OCI-LY7 (cell line): ENCODE results near the gene GIT2. TPM values are rescaled to one million over a fixed set of nuclear protein-coding genes. Genes with fewer than 3 reads are reported as not detected.

Experiments used
- BruUV-seq: library from RNA; stranded (reverse); fragments of 400-500 nt; replicated peaks from 2 replicates; lab custom pipeline; 2021; lab: Mats Ljungman, UMichigan
- CTCF ChIA-PET: fragments of 300-600 bp; sonication (Branson Sonifier 250); formaldehyde crosslinking; loops from one replicate; lab custom pipeline; 2022; ENCODE audit warnings: antibody characterized with exemption; ENCODE audit not compliant: unreplicated experiment; lab: Charles Lee
- POLR2A ChIA-PET: fragments of 300-600 bp; sonication (Branson Sonifier 250); formaldehyde crosslinking; loops from one replicate; lab custom pipeline; 2022; ENCODE audit warnings: antibody characterized with exemption; lab: Charles Lee
- DNase-seq: peaks from one replicate; pipeline ENCODE4 v3.0.0-alpha.2; 2015; ENCODE audit warnings: low spot score
- H2AFZ ChIP-seq: fragments of 200-600 bp; sonication (generic), shearing (Covaris generic); 2 replicates; pipeline ENCODE4 v1.6.1; 2014; ENCODE audit warnings: mild to moderate bottlenecking, antibody characterized with exemption, low read length, moderate library complexity
- H3K27ac ChIP-seq: fragments of 200-600 bp; sonication (generic); 2 replicates; pipeline ENCODE4 v1.5.1; 2014; ENCODE audit warnings: mixed run types, low read depth, mild to moderate bottlenecking, moderate library complexity, low read length, inconsistent platforms; ENCODE audit not compliant: poor library complexity, severe bottlenecking
- H3K36me3 ChIP-seq: fragments of 200-600 bp; sonication (generic); 2 replicates; pipeline ENCODE4 v1.6.1; 2014; ENCODE audit warnings: mild to moderate bottlenecking, antibody characterized with exemption, low read length, moderate library complexity, mixed read lengths; ENCODE audit not compliant: insufficient read depth
- H3K4me1 ChIP-seq: fragments of 200-600 bp; sonication (generic); 2 replicates; pipeline ENCODE4 v1.5.1; 2014; ENCODE audit warnings: mild to moderate bottlenecking, low read length; ENCODE audit not compliant: insufficient read depth, poor library complexity, severe bottlenecking
- H3K4me2 ChIP-seq: fragments of 200-600 bp; sonication (generic); 2 replicates; pipeline ENCODE4 v1.6.1; 2014; ENCODE audit warnings: mild to moderate bottlenecking, low read length
- H3K4me3 ChIP-seq: fragments of 200-600 bp; sonication (generic); 2 replicates; pipeline ENCODE4 v1.5.1; 2014; ENCODE audit warnings: mild to moderate bottlenecking, low read depth, low read length; ENCODE audit not compliant: poor library complexity, severe bottlenecking
- H3K79me2 ChIP-seq: fragments of 200-600 bp; sonication (generic); 2 replicates; pipeline ENCODE4 v1.6.1; 2016; ENCODE audit warnings: low read depth, mild to moderate bottlenecking, low read length, moderate library complexity, mixed read lengths; ENCODE audit not compliant: insufficient read depth
- H3K9me2 ChIP-seq: fragments of 200-600 bp; sonication (generic); 2 replicates; pipeline ENCODE4 v1.6.1; 2016; ENCODE audit warnings: mild to moderate bottlenecking, low read length, mixed read lengths; ENCODE audit not compliant: insufficient read depth
- H3K9me3 ChIP-seq: fragments of 200-600 bp; sonication (generic); 2 replicates; pipeline ENCODE4 v1.6.1; 2014; ENCODE audit warnings: mild to moderate bottlenecking, mixed run types, low read length, mixed read lengths
- H4K20me1 ChIP-seq: fragments of 200-600 bp; sonication (generic); 2 replicates; pipeline ENCODE4 v1.6.1; 2014; ENCODE audit warnings: mild to moderate bottlenecking, antibody characterized with exemption, low read length, moderate library complexity, mixed read lengths; ENCODE audit not compliant: insufficient read depth
- EZH2phosphoT487 ChIP-seq: fragments of 200-600 bp; sonication (generic); IDR thresholded peaks from 2 replicates; pipeline ENCODE4 v1.6.1; 2018; ENCODE audit warnings: low read depth, borderline replicate concordance, mild to moderate bottlenecking, mixed run types, antibody characterized with exemption, low read length, moderate library complexity, mixed read lengths
- intact Hi-C: fragments of 100-400 bp; cut with micrococcal nuclease; formaldehyde crosslinking; loops from one replicate; pipeline ENCODE4 v1.10.0; 2022; ENCODE audit not compliant: unreplicated experiment
- total RNA-seq, 2 experiments: library from RNA; depleted of rRNA in 1 of 2; stranded (reverse); fragments of >200 nt in 1 of 2; shearing (Covaris generic) in 1 of 2; gene quantifications; 2 replicates each; pipeline ENCODE4 v1.2.3, GENCODE V29; 2014 to 2022
- TF ChIP-seq, protein P1 (sequence below): fragments of 200-600 bp; sonication (generic); conservative IDR thresholded peaks from 2 replicates; pipeline ENCODE4 v1.5.1; 2014; ENCODE audit warnings: mild to moderate bottlenecking, antibody characterized with exemption, low read length, moderate library complexity, mixed read lengths

The GIT2 gene
- total RNA-seq, 2 experiments from 2014 or later = 57.1 to 123 TPM

DNA sequence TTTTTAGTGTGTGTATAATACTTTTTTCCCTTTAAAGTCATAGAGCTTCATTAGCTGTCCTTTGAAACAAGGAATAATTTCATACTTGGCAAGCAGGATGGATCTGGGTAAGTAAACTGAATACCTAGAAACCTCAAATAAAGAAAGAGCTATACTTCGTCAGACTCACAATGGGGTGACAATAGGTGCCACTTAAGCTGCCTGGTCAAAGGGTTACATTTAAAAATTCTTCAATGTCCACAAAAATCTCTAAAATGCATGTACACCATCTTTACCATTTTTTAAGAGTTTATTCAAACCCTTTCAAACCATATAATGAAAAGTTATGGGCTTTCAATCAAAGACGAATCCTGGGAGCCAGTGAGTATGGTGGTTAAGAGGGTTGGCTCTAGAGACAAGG lies 3.1 kb downstream of the GIT2 start:
- Histone ChIP-seq H2AFZ (no peak overlapping the region), H3K4me3 (peak overlapping the region; percentile 80), H3K9me2 (no peaks in the 10 kb centered on the region), H3K4me1 (peaks cover 31% of the 10 kb centered on the region), H3K4me2 (peak overlapping the region; percentile 91), H3K9me3 (no peaks in the 10 kb centered on the region), H4K20me1 (peaks cover 22% of the 10 kb centered on the region; the same call in 1 of the 2 replicates), H3K36me3 (peaks cover 58% of the 10 kb centered on the region), H3K27ac (peak overlapping the region; percentile 92), H3K79me2 (peaks cover 76% of the 10 kb centered on the region)
- BruUV-seq = no TSS peak
- intact Hi-C loops = no loop called here
- TF ChIP-seq EZH2phosphoT487 = no peak
- TF ChIP-seq, protein P1, sequence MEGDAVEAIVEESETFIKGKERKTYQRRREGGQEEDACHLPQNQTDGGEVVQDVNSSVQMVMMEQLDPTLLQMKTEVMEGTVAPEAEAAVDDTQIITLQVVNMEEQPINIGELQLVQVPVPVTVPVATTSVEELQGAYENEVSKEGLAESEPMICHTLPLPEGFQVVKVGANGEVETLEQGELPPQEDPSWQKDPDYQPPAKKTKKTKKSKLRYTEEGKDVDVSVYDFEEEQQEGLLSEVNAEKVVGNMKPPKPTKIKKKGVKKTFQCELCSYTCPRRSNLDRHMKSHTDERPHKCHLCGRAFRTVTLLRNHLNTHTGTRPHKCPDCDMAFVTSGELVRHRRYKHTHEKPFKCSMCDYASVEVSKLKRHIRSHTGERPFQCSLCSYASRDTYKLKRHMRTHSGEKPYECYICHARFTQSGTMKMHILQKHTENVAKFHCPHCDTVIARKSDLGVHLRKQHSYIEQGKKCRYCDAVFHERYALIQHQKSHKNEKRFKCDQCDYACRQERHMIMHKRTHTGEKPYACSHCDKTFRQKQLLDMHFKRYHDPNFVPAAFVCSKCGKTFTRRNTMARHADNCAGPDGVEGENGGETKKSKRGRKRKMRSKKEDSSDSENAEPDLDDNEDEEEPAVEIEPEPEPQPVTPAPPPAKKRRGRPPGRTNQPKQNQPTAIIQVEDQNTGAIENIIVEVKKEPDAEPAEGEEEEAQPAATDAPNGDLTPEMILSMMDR = no peak
- ChIA-PET CTCF (interaction anchor here (1.4 kb wide), 1 partner anchor 10 kb away, joined by 3 read pairs; no protein-coding TSS in a partner anchor), POLR2A (interaction anchor here (0.6 to 2.9 kb wide), 8 partner anchors 8 to 531 kb away, joined by 3 to 15 read pairs (median 4); no protein-coding TSS in a partner anchor)
- no peak for DNase-seq

DNA sequence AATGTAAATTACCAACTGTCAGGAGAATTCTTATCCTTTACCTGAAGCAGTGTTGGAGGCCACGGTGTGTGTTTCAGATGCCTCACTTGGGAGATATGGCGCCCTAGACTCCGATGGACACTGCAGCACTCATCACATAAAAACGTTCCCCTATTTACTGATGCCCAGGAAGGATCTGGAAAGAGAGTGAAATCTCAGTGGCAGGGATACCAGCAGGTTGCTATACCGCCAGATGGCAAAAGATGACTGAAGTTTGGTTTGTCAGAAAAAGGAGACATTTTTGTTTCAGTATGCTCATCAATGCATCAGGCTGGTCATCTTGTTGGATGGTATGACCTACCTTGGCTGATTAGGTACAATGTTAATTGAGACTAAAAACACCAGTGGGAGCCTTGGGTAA lies 4.6 kb downstream of the GIT2 start:
- intact Hi-C loops = no loop called here
- ChIA-PET POLR2A (interaction anchor here (2.0 kb wide), 1 partner anchor 13 kb away, joined by 9 read pairs; no protein-coding TSS in a partner anchor), CTCF (no interaction called here)
- Histone ChIP-seq H3K36me3 (peaks cover 72% of the 10 kb centered on the region), H3K27ac (no peak overlapping the region), H3K79me2 (peaks cover 72% of the 10 kb centered on the region), H3K9me3 (no peaks in the 10 kb centered on the region), H3K4me2 (no peak overlapping the region), H3K4me1 (peaks cover 17% of the 10 kb centered on the region), H3K4me3 (no peak overlapping the region), H2AFZ (no peak overlapping the region), H3K9me2 (no peaks in the 10 kb centered on the region), H4K20me1 (peaks cover 22% of the 10 kb centered on the region; the same call in 1 of the 2 replicates)
- no peak for DNase-seq
- BruUV-seq = no TSS peak
- TF ChIP-seq, protein P1 = no peak
- no peak for TF ChIP-seq EZH2phosphoT487

DNA sequence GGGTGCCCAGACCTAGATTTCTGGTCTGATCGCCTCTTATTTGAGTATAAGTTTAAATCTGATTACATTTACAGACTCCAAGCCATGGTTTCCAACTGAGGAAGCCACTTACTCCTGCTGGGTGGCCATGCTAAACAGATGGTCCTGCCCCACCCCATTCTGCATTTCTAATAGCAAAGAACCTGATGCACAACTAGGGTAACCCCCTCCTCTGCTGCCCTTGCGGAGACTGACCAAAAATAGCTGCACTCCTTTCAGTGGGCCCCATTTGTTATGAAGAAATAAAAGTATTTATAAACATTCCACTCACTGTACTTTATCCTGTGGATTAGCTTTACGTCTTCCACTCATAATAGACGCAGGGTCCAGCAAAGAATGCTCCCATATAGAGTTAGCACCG lies 6.8 kb downstream of the GIT2 start:
- H3K9me2 ChIP-seq = no peaks in the 10 kb centered on the region
- intact Hi-C loops = no loop called here
- H2AFZ ChIP-seq = no peak overlapping the region
- no peak for DNase-seq
- H3K27ac ChIP-seq = no peak overlapping the region
- peaks cover 22% of the 10 kb centered on the region for H4K20me1 ChIP-seq
- H3K36me3 ChIP-seq = peaks cover 95% of the 10 kb centered on the region
- ChIA-PET POLR2A (no interaction called here), CTCF (no interaction called here)
- peaks cover 14% of the 10 kb centered on the region for H3K4me1 ChIP-seq
- H3K9me3 ChIP-seq = no peaks in the 10 kb centered on the region
- no TSS peak for BruUV-seq
- no peak overlapping the region for H3K4me3 ChIP-seq
- H3K4me2 ChIP-seq = no peak overlapping the region
- peaks cover 55% of the 10 kb centered on the region for H3K79me2 ChIP-seq
- TF ChIP-seq EZH2phosphoT487 = no peak
